HepG2 (cell line): ENCODE data around the gene PXK. TPM values are rescaled to one million over a fixed set of nuclear protein-coding genes. Genes with fewer than 3 reads are reported as not detected.
A peak's percentile ranks its signal among the peaks of the same experiment; 100 is the strongest.
"Not testable (repeated sequence)": the region's sequence is repeated elsewhere in the genome, so short reads cannot be mapped to it uniquely, and the experiment has no call there.

ENCODE experiments used
- ATAC-seq: fragments of 200-7000 bp; cut with Tn5 transposase; 3 replicates; pipeline ENCODE4 v1.9.1; 2020; ENCODE audit warnings: mild to moderate bottlenecking, moderate library complexity
- BruUV-seq: library from RNA; stranded (reverse); fragments of 400-500 nt; replicated peaks from 2 replicates; lab custom pipeline; 2021; lab: Mats Ljungman, UMichigan
- CTCF ChIA-PET: fragments of 300-600 bp; formaldehyde crosslinking; extraction: SDS; loops from one replicate; lab custom pipeline; 2021; ENCODE audit warnings: low total read pairs, inconsistent platforms, low intra/inter-chr PET ratio; lab: Yijun Ruan, JAX
- POLR2A ChIA-PET: fragments of 350-600 bp; sonication (Branson Sonifier 250); formaldehyde crosslinking; loops from one replicate; lab custom pipeline; 2020; ENCODE audit warnings: antibody characterized with exemption, inconsistent platforms; lab: Yijun Ruan, JAX
- DNase-seq: peaks from one replicate; pipeline ENCODE4 v3.0.0-alpha.2; 2015; ENCODE audit warnings: low spot score
- FAIRE-seq: peaks from 3 replicates; lab custom pipeline; 2011; peaks lifted over from hg19 to GRCh38; lab: Jason Lieb, UNC
- H2AFZ ChIP-seq: one replicate; pipeline ENCODE4 v1.6.1; 2011; ENCODE audit warnings: low read length, inconsistent platforms
- H3K27ac ChIP-seq: fragments of 300-600 bp; 3 replicates; pipeline ENCODE4 v1.8.0; 2011; ENCODE audit warnings: mixed run types, mild to moderate bottlenecking, mixed read lengths, low read length, inconsistent platforms; ENCODE audit not compliant: insufficient read depth; ENCODE audit errors: extremely low read length
- H3K27me3 ChIP-seq, 2 experiments: fragments of 200-600 bp in 1 of 2; 2 replicates in 1 of 2; 3 replicates in 1 of 2; pipeline versions ENCODE4 v1.6.0 to v1.8.0; 2011; ENCODE audit warnings: low read length in 2 of 2, mild to moderate bottlenecking in 2 of 2, moderate library complexity in 2 of 2, inconsistent platforms in 1 of 2; ENCODE audit not compliant: insufficient read depth in 2 of 2, control insufficient read depth in 1 of 2
- H3K36me3 ChIP-seq, 2 experiments: fragments of 200-600 bp in 1 of 2; replicated peaks in 1 of 2; 2 replicates in 1 of 2; 3 replicates in 1 of 2; pipeline versions ENCODE4 v1.5.1 to v1.8.0; 2011; ENCODE audit warnings: low read length in 2 of 2, inconsistent platforms in 1 of 2; ENCODE audit not compliant: insufficient read depth in 2 of 2, control insufficient read depth in 1 of 2
- H3K4me1 ChIP-seq: 2 replicates; pipeline ENCODE4 v1.5.1; 2012; ENCODE audit warnings: low read length, inconsistent platforms; ENCODE audit not compliant: insufficient read depth
- H3K4me2 ChIP-seq: 2 replicates; pipeline ENCODE4 v1.6.0; 2011; ENCODE audit warnings: low read depth, low read length, inconsistent platforms
- H3K4me3 ChIP-seq, 3 experiments: fragments of 200-600 bp in 1 of 3; sonication (generic), shearing (Covaris generic) in 1 of 3; replicated peaks in 1 of 3; 2 replicates each; pipeline ENCODE4 v1.5.1; 2011 to 2016; ENCODE audit warnings: low read length in 3 of 3, inconsistent platforms in 2 of 3, low read depth in 2 of 3, mild to moderate bottlenecking in 2 of 3, control low read depth in 1 of 3, mixed read lengths in 1 of 3; ENCODE audit not compliant: insufficient read depth in 1 of 3
- H3K79me2 ChIP-seq: one replicate; pipeline ENCODE4 v1.6.1; 2011; ENCODE audit warnings: low read length, inconsistent platforms; ENCODE audit not compliant: insufficient read depth
- H3K9ac ChIP-seq: 2 replicates; pipeline ENCODE4 v1.6.0; 2011; ENCODE audit warnings: mild to moderate bottlenecking, low read depth, low read length, inconsistent platforms; ENCODE audit not compliant: insufficient read depth
- H3K9me3 ChIP-seq: 2 replicates; pipeline ENCODE4 v1.5.1; 2012; ENCODE audit warnings: mild to moderate bottlenecking, low read length
- H4K20me1 ChIP-seq: 2 replicates; pipeline ENCODE4 v1.6.0; 2011; ENCODE audit warnings: inconsistent platforms, mild to moderate bottlenecking, low read length, moderate library complexity; ENCODE audit not compliant: insufficient read depth
- MAZ ChIP-seq, 2 experiments: sonication (generic) in 1 of 2; formaldehyde crosslinking in 1 of 2; IDR thresholded peaks; 2 replicates each; pipeline versions ENCODE4 v1.5.0 to v1.6.1; 2012 to 2020; ENCODE audit warnings: low read depth in 2 of 2, mild to moderate bottlenecking in 2 of 2, borderline replicate concordance in 1 of 2, improper control_type of control experiment in 1 of 2, low read length in 1 of 2, missing genetic modification reagents in 1 of 2, moderate library complexity in 1 of 2
- ZKSCAN1 ChIP-seq: fragments of 150-350 bp; IDR thresholded peaks from 2 replicates; pipeline ENCODE4 v1.6.1; 2014; ENCODE audit warnings: low read length
- WGBS: methylation state at CpG from one replicate; pipeline ENCODE4 v1.1.6; 2017; ENCODE audit warnings: low lambda C conversion rate; 5-methylcytosine and 5-hydroxymethylcytosine counted together
- in situ Hi-C: cut with HindIII; loops from 2 replicates; pipeline ENCODE4 v1.10.0; 2017; ENCODE audit warnings: low pct_unique_long_range_greater_than_20kb; ENCODE audit not compliant: extremely low pct_ligation_motif_present
- intact Hi-C: fragments of 100-400 bp; cut with micrococcal nuclease; formaldehyde crosslinking; loops from one replicate; pipeline ENCODE4 v1.10.0; 2022; ENCODE audit not compliant: unreplicated experiment
- polyA plus RNA-seq, 8 experiments: library from polyadenylated mRNA; depleted of rRNA in 3 of 8; stranded (reverse) in 7 of 8; unstranded in 1 of 8; fragments of >200 nt; fragmentation: Illumina TruSeq in 4 of 8; extraction: Trizol in 4 of 8; gene quantifications; 2 replicates each; pipeline versions ENCODE4 v1.2.1 to v1.2.3, GENCODE V29; 2011 to 2016; ENCODE audit warnings: low read depth in 4 of 8, missing spikeins in 1 of 8, mixed read lengths in 1 of 8; ENCODE audit not compliant: insufficient read depth in 1 of 8
- total RNA-seq, 5 experiments: library from RNA; depleted of rRNA; stranded (reverse); fragments of >200 nt; fragmentation: Illumina TruSeq; extraction: Trizol; gene quantifications; 2 replicates each; pipeline ENCODE4 v1.2.3, GENCODE V29; 2016; ENCODE audit warnings: low read depth in 1 of 5

The PXK gene
- total and polyA plus RNA-seq, 2 of the 13 experiments (the other 11 are each of a cell fraction or from before 2014, with no cell fraction given): 6.4 to 18.6 TPM

DNA sequence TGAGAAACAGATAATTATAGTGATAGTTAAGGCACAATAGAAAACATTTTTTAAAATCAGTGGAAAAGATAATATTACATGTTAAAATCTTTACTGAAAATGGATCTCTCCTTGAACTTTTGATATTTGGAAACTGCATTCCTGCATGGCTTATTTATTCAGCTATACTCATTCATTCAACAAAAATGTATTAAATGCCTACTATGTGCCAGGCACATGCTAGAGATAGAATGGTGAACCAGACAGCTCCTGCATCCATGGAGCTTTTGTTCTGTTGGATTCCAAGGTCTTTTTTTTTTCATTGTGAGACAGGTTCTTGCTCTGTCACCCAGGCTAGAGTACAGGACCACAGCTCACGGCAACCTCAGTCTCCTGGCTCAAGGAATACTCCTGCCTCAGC lies 4.5 kb downstream of the PXK start:
- peaks cover 23% of the 10 kb centered on the region for H3K4me1 ChIP-seq
- peak; percentile 90 for TF ChIP-seq ZKSCAN1
- no peak for TF ChIP-seq MAZ (IDR thresholded peaks at IDR 0.05; ENCODE audit: borderline replicate concordance, low read depth, low read length)
- TF ChIP-seq MAZ (CRISPR knock-in tag; IDR thresholded peaks at IDR 0.05; ENCODE audit: low read depth): no peak
- TF ChIP-seq, all 625 proteins: peak for 1
- intact Hi-C loops: loop anchor here (10.0 kb wide), 1 partner anchor 198 kb away; the partner anchor contains the start of gene ACOX2
- 0 out of 5 replicates have a peak, but pooled peaks cover 0 to 3% of the 10 kb centered on the region in 2 experiments for H3K36me3 ChIP-seq
- H3K27me3 ChIP-seq: no peaks in the 10 kb centered on the region; a peak in 1 of 5 replicates
- ChIA-PET POLR2A (interaction anchor here (2.7 kb wide), 1 partner anchor 31 kb away, joined by 10 read pairs; the partner anchor contains the start of genes HTD2 and RPP14), CTCF (no interaction called here)
- ATAC-seq (no peak), FAIRE-seq (no peak), DNase-seq (no peak)
- WGBS: 92% methylated on average over 1 of the region's 1 CpG
- no TSS peak for BruUV-seq
- H3K9me3 ChIP-seq: no peaks in the 10 kb centered on the region
- H3K4me2 ChIP-seq: no peak overlapping the region
- no peak overlapping the region for H3K4me3 ChIP-seq
- H3K9ac ChIP-seq: no peak overlapping the region
- H2AFZ ChIP-seq: no peak overlapping the region
- H4K20me1 ChIP-seq: no peaks in the 10 kb centered on the region
- H3K27ac ChIP-seq: no peak overlapping the region
- in situ Hi-C loops: no loop called here
- peaks cover 9% of the 10 kb centered on the region for H3K79me2 ChIP-seq

DNA sequence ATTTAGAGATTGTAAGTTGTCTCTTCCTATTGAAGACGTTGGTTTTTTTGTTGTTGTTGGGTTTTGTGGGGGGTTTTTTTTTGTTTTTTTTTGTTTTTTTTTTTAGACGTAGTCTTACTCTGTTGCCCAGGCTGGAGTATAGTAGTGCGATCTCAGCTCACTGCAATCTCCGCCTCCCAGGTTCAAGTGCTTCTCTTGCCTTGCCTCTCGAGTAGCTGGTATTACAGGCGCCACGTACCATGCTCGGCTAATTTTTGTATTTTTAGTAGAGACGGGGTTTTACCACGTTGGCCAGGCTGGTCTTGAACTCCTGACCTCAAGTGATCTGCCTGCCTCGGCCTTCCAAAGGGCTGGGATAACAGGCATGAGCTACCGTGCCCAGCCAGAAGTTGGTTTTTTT lies 6.5 kb downstream of the PXK start:
- H3K79me2 ChIP-seq, ATAC-seq, H3K36me3 ChIP-seq, POLR2A ChIA-PET, H3K4me3 ChIP-seq, DNase-seq, BruUV-seq, FAIRE-seq, H2AFZ ChIP-seq, CTCF ChIA-PET, H3K27me3 ChIP-seq, H4K20me1 ChIP-seq, H3K4me2 ChIP-seq, H3K9me3 ChIP-seq, H3K27ac ChIP-seq, in situ Hi-C loops, H3K9ac ChIP-seq: not testable (repeated sequence)
- WGBS: 98% methylated on average over 10 of the region's 12 CpGs
- intact Hi-C loops: loop anchor here (10.0 kb wide), 1 partner anchor 196 kb away; the partner anchor contains the start of gene ACOX2
- peaks cover 36% of the 10 kb centered on the region for H3K4me1 ChIP-seq
